Large intestine (tissue), 3 donors: Measurements from ENCODE around the gene TMEM95. TPM values are rescaled to one million over a fixed set of nuclear protein-coding genes. Genes with fewer than 3 reads are reported as not detected.
"Not testable (repeated sequence)": the region's sequence is repeated elsewhere in the genome, so short reads cannot be mapped to it uniquely, and the experiment has no call there.

Experiments used
- DNase-seq, 2 donors: peaks; one replicate each; pipeline versions ENCODE4 v3.0.0 to v3.0.0-alpha.2; 2013
- H3K27ac ChIP-seq: one replicate; pipeline ENCODE4 v1.5.1; 2013; ENCODE audit warnings: low read length
- H3K27me3 ChIP-seq: 2 replicates; pipeline ENCODE4 v1.6.1; 2013; ENCODE audit warnings: low read length; ENCODE audit not compliant: control insufficient read depth, insufficient read depth
- H3K36me3 ChIP-seq: 2 replicates; pipeline ENCODE4 v1.6.1; 2013; ENCODE audit warnings: low read length; ENCODE audit not compliant: control insufficient read depth, insufficient read depth
- H3K4me1 ChIP-seq: one replicate; pipeline ENCODE4 v1.6.1; 2013; ENCODE audit warnings: low read length; ENCODE audit not compliant: control insufficient read depth, insufficient read depth
- H3K4me3 ChIP-seq: one replicate; pipeline ENCODE4 v1.5.1; 2013; ENCODE audit warnings: low read length
- H3K9me3 ChIP-seq: one replicate; pipeline ENCODE4 v1.6.1; 2013; ENCODE audit warnings: mild to moderate bottlenecking, low read depth, low read length, moderate library complexity; ENCODE audit not compliant: control insufficient read depth
- WGBS: methylation state at CpG from one replicate; pipeline ENCODE4 v1.1.5; 2013; ENCODE audit warnings: low lambda C conversion rate; ENCODE audit not compliant: insufficient coverage; 5-methylcytosine and 5-hydroxymethylcytosine counted together
- polyA plus RNA-seq: library from polyadenylated mRNA; unstranded; fragments of 120-200 nt; gene quantifications from one replicate; pipeline ENCODE4 v1.2.1, GENCODE V29; 2013

TMEM95 gene
- polyA plus RNA-seq, 1 donor: 0.04 TPM

- DNase-seq, H3K27me3 ChIP-seq, H3K4me3 ChIP-seq, H3K36me3 ChIP-seq, H3K9me3 ChIP-seq, H3K27ac ChIP-seq: not testable (repeated sequence)
- peaks cover 16% of the 10 kb centered on the region for H3K4me1 ChIP-seq
- WGBS: no CpG with 5 or more reads among the region's 14 CpGs
Measured at GRCh38 chr17:7332600-7333069, 22.3 kb upstream of the TMEM95 start.

- H3K9me3 ChIP-seq: no peaks in the 10 kb centered on the region
- WGBS: no CpG with 5 or more reads among the region's 3 CpGs
- H3K27me3 ChIP-seq: peaks cover 4% of the 10 kb centered on the region
- DNase-seq: no peak
- no peak overlapping the region for H3K27ac ChIP-seq
- no peak overlapping the region for H3K4me3 ChIP-seq
- peaks cover 8% of the 10 kb centered on the region for H3K4me1 ChIP-seq
- no peaks in the 10 kb centered on the region for H3K36me3 ChIP-seq
Measured at GRCh38 chr17:7334938-7335538, 19.9 kb upstream of the TMEM95 start.

- H3K4me3 ChIP-seq, H3K27me3 ChIP-seq, H3K4me1 ChIP-seq, H3K36me3 ChIP-seq, DNase-seq, H3K9me3 ChIP-seq, H3K27ac ChIP-seq: not testable (repeated sequence)
- WGBS: no CpG with 5 or more reads among the region's 13 CpGs
Measured at GRCh38 chr17:7335765-7336164, 19.2 kb upstream of the TMEM95 start.

- peak within 1 kb of the TSS; percentile 16 for H3K4me3 ChIP-seq
- no peak for DNase-seq
- no CpG with 5 or more reads among the region's 17 CpGs for WGBS
- H3K36me3 ChIP-seq: no peaks in the 10 kb centered on the region
- H3K27ac ChIP-seq: no peak within 1 kb of the TSS
- H3K9me3 ChIP-seq: no peaks in the 10 kb centered on the region
- no peaks in the 10 kb centered on the region for H3K4me1 ChIP-seq
- peaks cover 4% of the 10 kb centered on the region for H3K27me3 ChIP-seq
Measured at GRCh38 chr17:7336240-7337175, 18.4 kb upstream of the TMEM95 start, which contains the start of gene ACAP1. ACAP1 (plus strand) TSS chr17:7336529; CDS start chr17:7336735, 206 bp downstream.

GRCh38 chr17:7337600-7337999 lies 17.4 kb upstream of the TMEM95 start:
- not testable (repeated sequence) for H3K36me3 ChIP-seq, H3K9me3 ChIP-seq, H3K4me3 ChIP-seq, DNase-seq, H3K27ac ChIP-seq, H3K4me1 ChIP-seq, H3K27me3 ChIP-seq
- no CpG with 5 or more reads among the region's 7 CpGs for WGBS

GRCh38 chr17:7340179-7340578 lies 14.8 kb upstream of the TMEM95 start:
- H3K9me3 ChIP-seq: no peaks in the 10 kb centered on the region
- H3K27ac ChIP-seq: no peak overlapping the region
- H3K36me3 ChIP-seq: no peaks in the 10 kb centered on the region
- H3K4me1 ChIP-seq: no peaks in the 10 kb centered on the region
- no peak overlapping the region for H3K4me3 ChIP-seq
- DNase-seq: no peak
- H3K27me3 ChIP-seq: peaks cover 13% of the 10 kb centered on the region
- no CpG with 5 or more reads among the region's 2 CpGs for WGBS

GRCh38 chr17:7341842-7342241 lies 13.1 kb upstream of the TMEM95 start:
- no peak overlapping the region for H3K4me3 ChIP-seq
- no peak for DNase-seq
- H3K27ac ChIP-seq: no peak overlapping the region
- no CpG with 5 or more reads among the region's 13 CpGs for WGBS
- no peaks in the 10 kb centered on the region for H3K9me3 ChIP-seq
- no peaks in the 10 kb centered on the region for H3K36me3 ChIP-seq
- peaks cover 12% of the 10 kb centered on the region for H3K27me3 ChIP-seq
- H3K4me1 ChIP-seq: peaks cover 4% of the 10 kb centered on the region

GRCh38 chr17:7343250-7343649 lies 11.7 kb upstream of the TMEM95 start:
- Histone ChIP-seq H3K27me3 (peaks cover 12% of the 10 kb centered on the region), H3K36me3 (no peaks in the 10 kb centered on the region), H3K27ac (no peak overlapping the region), H3K9me3 (no peaks in the 10 kb centered on the region), H3K4me1 (peaks cover 8% of the 10 kb centered on the region), H3K4me3 (no peak overlapping the region)
- DNase-seq: no peak
- WGBS: no CpG with 5 or more reads among the region's 15 CpGs

- Histone ChIP-seq H3K36me3 (no peaks in the 10 kb centered on the region), H3K9me3 (peaks cover under 1% of the 10 kb centered on the region), H3K27ac (no peak overlapping the region), H3K27me3 (peaks cover 8% of the 10 kb centered on the region), H3K4me3 (no peak overlapping the region), H3K4me1 (peaks cover 22% of the 10 kb centered on the region)
- no CpG with 5 or more reads among the region's 18 CpGs for WGBS
- no peak for DNase-seq
Measured at GRCh38 chr17:7346761-7347614, 8.0 kb upstream of the TMEM95 start.
